Ishikawa (cell line): ENCODE results near the gene PFKFB4.
A peak's percentile ranks its signal among the peaks of the same experiment; 100 is the strongest.

ENCODE experiments used
- CEBPB ChIP-seq: IDR thresholded peaks from 2 replicates; pipeline ENCODE4 v1.6.1; 2012
- CREB1 ChIP-seq: IDR thresholded peaks from 2 replicates; pipeline ENCODE4 v1.6.1; 2012; ENCODE audit warnings: low read depth
- EGR1 ChIP-seq: IDR thresholded peaks from 2 replicates; pipeline ENCODE4 v1.6.1; 2012
- EP300 ChIP-seq: IDR thresholded peaks from 2 replicates; pipeline ENCODE4 v1.6.1; 2012; ENCODE audit warnings: borderline replicate concordance
- FOXM1 ChIP-seq: IDR thresholded peaks from 2 replicates; pipeline ENCODE4 v1.6.1; 2012; ENCODE audit warnings: low read depth, borderline replicate concordance
- NFIC ChIP-seq: IDR thresholded peaks from 2 replicates; pipeline ENCODE4 v1.6.1; 2012
- RAD21 ChIP-seq: IDR thresholded peaks from 2 replicates; pipeline ENCODE4 v1.6.1; 2012; ENCODE audit warnings: low read depth
- REST ChIP-seq: IDR thresholded peaks from 2 replicates; pipeline ENCODE4 v1.6.1; 2012; ENCODE audit warnings: low read depth, mild to moderate bottlenecking
- TAF1 ChIP-seq: IDR thresholded peaks from 2 replicates; pipeline ENCODE4 v1.6.1; 2012; ENCODE audit warnings: low read depth, mild to moderate bottlenecking
- TCF12 ChIP-seq: IDR thresholded peaks from 2 replicates; pipeline ENCODE4 v1.6.1; 2012; ENCODE audit warnings: low read depth
- TEAD4 ChIP-seq: IDR thresholded peaks from 2 replicates; pipeline ENCODE4 v1.6.1; 2012
- USF1 ChIP-seq: IDR thresholded peaks from 2 replicates; pipeline ENCODE4 v1.6.1; 2012
- YY1 ChIP-seq: IDR thresholded peaks from 2 replicates; pipeline ENCODE4 v1.6.1; 2012; ENCODE audit warnings: low read depth
- ZBTB7A ChIP-seq: IDR thresholded peaks from 2 replicates; pipeline ENCODE4 v1.6.1; 2012; ENCODE audit warnings: low read depth
- TF ChIP-seq, protein P1 (sequence below): IDR thresholded peaks from 2 replicates; pipeline ENCODE4 v1.6.1; 2012

PFKFB4 gene

DNA sequence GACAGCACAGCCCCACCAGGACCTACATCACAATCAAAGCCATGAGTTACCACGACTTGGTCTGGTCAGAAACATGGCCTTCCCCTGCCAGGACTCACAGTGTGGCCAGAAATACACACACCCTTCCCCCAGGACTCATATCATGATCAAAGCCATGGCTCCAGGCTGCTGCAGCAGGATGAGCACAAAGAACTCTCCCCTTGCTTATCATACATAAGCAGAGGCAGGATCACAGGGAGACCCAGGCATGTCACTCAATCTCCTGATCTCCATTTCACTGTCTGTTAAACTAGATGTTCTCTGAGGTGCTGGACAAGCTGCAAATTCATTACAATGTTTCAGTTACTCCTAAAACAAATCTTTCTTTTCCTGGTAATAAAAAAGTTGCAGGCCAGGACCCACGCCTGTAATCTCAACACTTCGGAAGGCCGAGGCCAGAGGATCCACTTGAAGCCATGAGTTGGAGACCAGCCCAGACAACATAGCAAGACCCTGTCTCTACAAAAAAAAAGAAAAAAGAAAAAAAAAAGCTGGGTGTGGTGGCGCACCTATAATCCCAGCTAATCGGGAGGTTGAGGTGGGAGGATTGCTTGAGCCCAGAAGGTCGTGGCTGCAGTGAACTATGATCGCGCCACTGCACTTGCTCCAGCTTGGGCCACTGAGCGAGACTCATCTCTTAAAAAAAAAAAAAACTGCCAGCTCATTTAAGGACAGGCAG lies 1.2 kb downstream of the PFKFB4 start:
- TF ChIP-seq EGR1 (no peak), TAF1 (no peak), FOXM1 (no peak), NFIC (no peak), YY1 (no peak), RAD21 (no peak), CREB1 (no peak), TEAD4 (no peak), TCF12 (no peak), CEBPB (no peak), EP300 (no peak)
- TF ChIP-seq, protein P1, sequence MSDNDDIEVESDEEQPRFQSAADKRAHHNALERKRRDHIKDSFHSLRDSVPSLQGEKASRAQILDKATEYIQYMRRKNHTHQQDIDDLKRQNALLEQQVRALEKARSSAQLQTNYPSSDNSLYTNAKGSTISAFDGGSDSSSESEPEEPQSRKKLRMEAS = no peak

- no peak for TF ChIP-seq TCF12
Measured at GRCh38 chr3:48553886-48554845, 2.4 kb downstream of the PFKFB4 start.

GRCh38 chr3:48553361-48553760 lies 3.2 kb downstream of the PFKFB4 start:
- TF ChIP-seq RAD21 (no peak), CEBPB (no peak), TAF1 (no peak), EP300 (no peak), FOXM1 (no peak), EGR1 (no peak)
- TF ChIP-seq, protein P1 = no peak

GRCh38 chr3:48552111-48552951 lies 4.3 kb downstream of the PFKFB4 start:
- TF ChIP-seq CEBPB (no peak), YY1 (no peak), FOXM1 (no peak), TAF1 (no peak), CREB1 (no peak), USF1 (no peak), TCF12 (no peak), EGR1 (no peak), NFIC (no peak), ZBTB7A (no peak), TEAD4 (no peak), EP300 (no peak)
- TF ChIP-seq, protein P1 = no peak

DNA sequence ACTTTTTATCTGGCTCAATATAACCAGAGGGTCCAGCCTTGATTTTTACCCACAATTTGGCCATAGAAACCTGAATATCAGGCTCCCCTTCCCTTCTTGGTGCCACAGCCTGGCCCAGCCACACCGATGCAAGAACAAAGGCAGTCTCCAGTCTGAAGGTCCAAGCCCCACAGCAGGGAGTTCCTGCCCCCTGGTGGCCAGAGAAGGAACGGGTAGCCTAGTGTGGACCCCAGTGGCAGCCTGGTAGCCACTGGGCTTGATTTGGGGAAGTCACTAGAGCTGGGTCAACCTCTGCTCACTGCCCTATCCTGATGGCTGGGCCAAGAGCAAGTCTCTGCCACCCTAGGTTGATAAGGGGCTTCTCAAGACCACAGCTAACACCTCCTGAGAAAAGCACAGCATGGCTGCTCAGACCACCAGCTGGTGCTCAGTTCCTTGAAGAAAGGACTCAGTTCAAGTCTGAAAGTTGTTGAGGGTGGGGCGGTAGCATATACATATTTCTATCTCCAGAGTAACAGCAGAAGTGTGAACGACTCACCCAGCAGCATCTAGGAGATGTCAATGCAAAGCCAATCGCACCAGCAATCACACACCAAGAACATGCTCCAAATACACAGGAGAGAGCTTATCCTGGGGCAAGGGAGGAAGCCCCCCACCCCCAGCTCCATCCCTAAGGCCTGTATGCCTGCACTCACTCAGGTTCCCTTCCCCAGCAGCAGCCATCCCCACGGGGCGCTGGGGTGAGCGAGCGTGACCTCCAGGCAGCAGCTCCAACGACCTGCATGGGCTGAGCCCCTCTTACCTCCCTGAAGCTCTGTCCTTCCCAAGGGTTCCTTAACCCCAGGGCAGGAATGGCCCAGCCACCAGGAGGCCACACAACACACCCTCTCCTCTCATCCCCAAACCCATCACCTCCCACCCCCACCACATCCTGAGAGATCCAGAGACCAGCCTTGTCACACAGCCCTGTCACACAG lies 7.6 kb downstream of the PFKFB4 start:
- no peak for TF ChIP-seq TEAD4
- TF ChIP-seq EGR1 = no peak
- TF ChIP-seq CREB1 = no peak
- no peak for TF ChIP-seq YY1
- peak; percentile 93 for TF ChIP-seq RAD21

DNA sequence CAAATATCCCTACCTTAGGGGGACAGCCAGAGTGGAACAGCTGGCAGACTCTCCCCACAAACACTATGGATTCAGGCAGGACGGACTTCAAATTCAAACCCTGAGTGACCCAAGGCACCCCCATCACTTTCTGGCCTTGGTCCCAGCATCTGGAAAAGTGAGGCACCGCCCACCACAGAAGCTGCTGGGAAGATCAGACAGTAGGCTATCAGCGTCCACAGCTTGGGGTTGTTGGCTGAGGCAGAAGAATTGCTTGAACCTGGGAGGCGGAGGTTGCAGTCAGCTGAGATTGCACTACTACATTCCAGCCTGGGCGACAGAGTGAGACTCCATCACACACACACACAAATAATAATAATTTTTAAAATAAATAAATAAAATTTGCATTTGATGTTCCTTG lies 8.5 kb downstream of the PFKFB4 start:
- TF ChIP-seq REST = no peak
- no peak for TF ChIP-seq NFIC
- no peak for TF ChIP-seq ZBTB7A
- TF ChIP-seq EP300 = no peak
- TF ChIP-seq TEAD4 = no peak
- no peak for TF ChIP-seq TAF1
- no peak for TF ChIP-seq FOXM1
- no peak for TF ChIP-seq RAD21
- no peak for TF ChIP-seq CEBPB
- no peak for TF ChIP-seq CREB1
- no peak for TF ChIP-seq EGR1
- no peak for TF ChIP-seq TCF12
- TF ChIP-seq, protein P1 = no peak
- TF ChIP-seq YY1 = no peak
